GM21423 (cell line): ENCODE data around the gene NUP42.

Experiments used
- ATAC-seq: cut with Tn5 transposase; IDR thresholded peaks from one replicate; pipeline ENCODE4 v1.9.1; 2021; ENCODE audit warnings: mild to moderate bottlenecking, moderate library complexity; ENCODE audit not compliant: unreplicated experiment

The NUP42 gene

GRCh38 chr7:23232966-23233365, 51.1 kb downstream of the NUP42 start:
- no peak for ATAC-seq

GRCh38 chr7:23234569-23235296, 52.9 kb downstream of the NUP42 start:
- peak; percentile 66 for ATAC-seq

- no peak for ATAC-seq
Observed at GRCh38 chr7:23235813-23236221, 54.0 kb downstream of the NUP42 start.

- ATAC-seq = no peak
Observed at GRCh38 chr7:23237000-23237399, 55.2 kb downstream of the NUP42 start.

- ATAC-seq = no peak
Observed at GRCh38 chr7:23238983-23239652, 57.3 kb downstream of the NUP42 start.

GRCh38 chr7:23239698-23240097, 57.9 kb downstream of the NUP42 start:
- ATAC-seq = no peak

- no peak for ATAC-seq
Observed at GRCh38 chr7:23242321-23242720, 60.5 kb downstream of the NUP42 start.

GRCh38 chr7:23242935-23243334, 61.1 kb downstream of the NUP42 start:
- ATAC-seq = no peak

GRCh38 chr7:23246555-23246954, 64.7 kb downstream of the NUP42 start, which contains the start of gene GPNMB:
GPNMB (plus strand) TSS chr7:23246775; CDS start chr7:23246858, 83 bp downstream.
- ATAC-seq = no peak

GRCh38 chr7:23247046-23247602, 65.3 kb downstream of the NUP42 start:
- ATAC-seq = no peak

GRCh38 chr7:23247603-23248335, 65.9 kb downstream of the NUP42 start:
- ATAC-seq = no peak

- no peak for ATAC-seq
Observed at GRCh38 chr7:23249486-23249885, 67.6 kb downstream of the NUP42 start.
